Measurements from ENCODE around the gene RITA1.

DNA sequence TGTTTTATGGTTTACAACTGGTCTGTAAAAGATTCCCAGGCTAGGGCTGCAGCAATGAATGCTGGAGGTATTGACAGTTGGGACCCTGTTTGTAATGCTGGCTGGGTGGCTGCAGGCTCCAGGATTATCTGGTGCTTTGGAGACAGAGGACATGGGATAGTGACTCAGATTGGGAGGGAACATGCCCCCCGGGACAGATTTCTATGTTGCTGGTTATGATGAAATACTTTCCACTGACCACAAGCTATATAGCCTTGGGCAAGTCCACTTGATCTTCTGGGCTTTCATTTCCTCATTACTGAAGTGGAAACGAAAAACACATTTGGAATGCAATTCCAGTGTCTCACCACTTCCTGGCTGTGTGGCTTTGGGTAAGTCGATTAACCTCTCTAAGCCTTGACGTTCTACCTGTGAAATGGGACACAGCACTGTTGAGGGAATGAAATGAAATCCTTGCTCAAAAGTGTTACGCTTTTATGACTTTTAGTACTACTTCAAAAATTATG is 29.4 kb downstream of the RITA1 start:
- TF ChIP-seq CTCF (conservative IDR thresholded peaks at IDR 0.05; ENCODE audit: low read depth, low read length): no peak
- TF ChIP-seq EZH2 (IDR thresholded peaks at IDR 0.05; ENCODE audit: low read length, unreplicated experiment): no peak
- no peak for TF ChIP-seq EZH2phosphoT487 (IDR thresholded peaks at IDR 0.05; ENCODE audit: borderline replicate concordance, low read length)

All from PC-3 (cell line).